Esophagus squamous epithelium (tissue), 4 donors: ENCODE measurements around the gene SLC8A2.

ENCODE experiments used
- POLR2A ChIP-seq, 4 donors: fragments of 450-650 bp; IDR thresholded peaks; one replicate each; pipeline ENCODE4 v1.6.1; 2017; ENCODE audit warnings: antibody characterized with exemption in 4 of 4, mild to moderate bottlenecking in 4 of 4, moderate library complexity in 3 of 4
- TF ChIP-seq, protein P1 (sequence below), 6 experiments: fragments of 450-650 bp in 4 of 6; fragments of 200-600 bp in 2 of 6; sonication (generic) in 2 of 6; IDR thresholded peaks; one replicate each; pipeline ENCODE4 v1.5.1; 2016 to 2019; ENCODE audit warnings: antibody characterized with exemption in 6 of 6, mild to moderate bottlenecking in 4 of 6, moderate library complexity in 4 of 6

DNA sequence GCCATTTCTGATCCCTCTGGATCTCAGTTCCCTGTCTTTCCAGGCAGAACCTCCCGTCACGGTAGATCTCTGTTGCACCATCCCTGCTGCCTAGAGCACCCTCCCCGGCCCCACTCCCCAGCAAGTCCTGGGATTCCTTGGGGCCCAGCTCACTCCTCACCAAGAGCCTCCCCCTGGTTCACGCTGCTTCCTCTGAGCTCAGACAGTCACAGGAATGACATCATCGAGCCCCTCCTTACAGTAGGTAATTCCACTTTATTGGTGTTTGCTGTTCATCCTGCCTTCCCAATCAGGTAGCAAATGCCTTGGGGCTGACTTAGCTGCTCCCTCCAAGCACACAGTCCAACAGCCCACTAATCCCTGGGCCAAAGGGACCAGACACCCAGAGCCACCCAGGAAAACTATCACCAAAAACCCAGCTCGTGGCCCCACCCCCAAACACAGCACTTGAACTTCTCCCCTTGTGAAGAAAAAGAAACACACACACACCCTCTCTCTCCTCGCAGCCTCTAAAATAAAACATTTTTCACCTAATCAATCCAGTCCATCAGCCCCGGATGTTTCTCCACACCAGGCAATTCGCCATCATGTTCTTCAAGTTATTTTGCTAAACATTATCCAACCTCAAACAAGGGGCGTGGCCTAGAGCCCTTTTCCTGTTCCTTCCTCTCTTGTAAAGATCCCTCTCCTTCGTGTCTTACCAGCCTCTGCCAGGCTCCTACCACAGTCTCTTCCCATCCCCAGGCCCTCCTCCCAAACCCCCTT, 40.7 kb upstream of the SLC8A2 start:
- TF ChIP-seq, protein P1, sequence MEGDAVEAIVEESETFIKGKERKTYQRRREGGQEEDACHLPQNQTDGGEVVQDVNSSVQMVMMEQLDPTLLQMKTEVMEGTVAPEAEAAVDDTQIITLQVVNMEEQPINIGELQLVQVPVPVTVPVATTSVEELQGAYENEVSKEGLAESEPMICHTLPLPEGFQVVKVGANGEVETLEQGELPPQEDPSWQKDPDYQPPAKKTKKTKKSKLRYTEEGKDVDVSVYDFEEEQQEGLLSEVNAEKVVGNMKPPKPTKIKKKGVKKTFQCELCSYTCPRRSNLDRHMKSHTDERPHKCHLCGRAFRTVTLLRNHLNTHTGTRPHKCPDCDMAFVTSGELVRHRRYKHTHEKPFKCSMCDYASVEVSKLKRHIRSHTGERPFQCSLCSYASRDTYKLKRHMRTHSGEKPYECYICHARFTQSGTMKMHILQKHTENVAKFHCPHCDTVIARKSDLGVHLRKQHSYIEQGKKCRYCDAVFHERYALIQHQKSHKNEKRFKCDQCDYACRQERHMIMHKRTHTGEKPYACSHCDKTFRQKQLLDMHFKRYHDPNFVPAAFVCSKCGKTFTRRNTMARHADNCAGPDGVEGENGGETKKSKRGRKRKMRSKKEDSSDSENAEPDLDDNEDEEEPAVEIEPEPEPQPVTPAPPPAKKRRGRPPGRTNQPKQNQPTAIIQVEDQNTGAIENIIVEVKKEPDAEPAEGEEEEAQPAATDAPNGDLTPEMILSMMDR (IDR thresholded peaks at IDR 0.05), result no peak
- TF ChIP-seq POLR2A (IDR thresholded peaks at IDR 0.05), result no peak
